ENCODE data around the gene CDKN1C.

CDKN1C gene

GRCh38 chr11:2874963-2875362 is 10.6 kb downstream of the CDKN1C start:
- TF ChIP-seq, protein P1, sequence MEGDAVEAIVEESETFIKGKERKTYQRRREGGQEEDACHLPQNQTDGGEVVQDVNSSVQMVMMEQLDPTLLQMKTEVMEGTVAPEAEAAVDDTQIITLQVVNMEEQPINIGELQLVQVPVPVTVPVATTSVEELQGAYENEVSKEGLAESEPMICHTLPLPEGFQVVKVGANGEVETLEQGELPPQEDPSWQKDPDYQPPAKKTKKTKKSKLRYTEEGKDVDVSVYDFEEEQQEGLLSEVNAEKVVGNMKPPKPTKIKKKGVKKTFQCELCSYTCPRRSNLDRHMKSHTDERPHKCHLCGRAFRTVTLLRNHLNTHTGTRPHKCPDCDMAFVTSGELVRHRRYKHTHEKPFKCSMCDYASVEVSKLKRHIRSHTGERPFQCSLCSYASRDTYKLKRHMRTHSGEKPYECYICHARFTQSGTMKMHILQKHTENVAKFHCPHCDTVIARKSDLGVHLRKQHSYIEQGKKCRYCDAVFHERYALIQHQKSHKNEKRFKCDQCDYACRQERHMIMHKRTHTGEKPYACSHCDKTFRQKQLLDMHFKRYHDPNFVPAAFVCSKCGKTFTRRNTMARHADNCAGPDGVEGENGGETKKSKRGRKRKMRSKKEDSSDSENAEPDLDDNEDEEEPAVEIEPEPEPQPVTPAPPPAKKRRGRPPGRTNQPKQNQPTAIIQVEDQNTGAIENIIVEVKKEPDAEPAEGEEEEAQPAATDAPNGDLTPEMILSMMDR (IDR thresholded peaks at IDR 0.05; ENCODE audit: unreplicated experiment in 3 of 3), result no peak
- H3K27ac Mint-ChIP-seq, result no peak overlapping the region
- H3K27me3 Mint-ChIP-seq (ENCODE audit: low read depth), result peaks cover 27% of the 10 kb centered on the region
- peaks cover 29% of the 10 kb centered on the region for H3K36me3 Mint-ChIP-seq (ENCODE audit: low read depth)
- peaks cover 18% of the 10 kb centered on the region for H3K9me3 Mint-ChIP-seq
- no peak overlapping the region for H3K4me3 Mint-ChIP-seq
- peaks cover 12% of the 10 kb centered on the region for H3K4me1 Mint-ChIP-seq

GRCh38 chr11:2870969-2871680 is 14.4 kb downstream of the CDKN1C start:
- Mint-ChIP-seq H3K27ac (peak overlapping the region; percentile 6 to 50 (median 20)), H3K36me3 (ENCODE audit: low read depth) (peaks cover 12% of the 10 kb centered on the region), H3K9me3 (peaks cover 18% of the 10 kb centered on the region), H3K4me1 (peaks cover 33% of the 10 kb centered on the region), H3K27me3 (ENCODE audit: low read depth) (peaks cover 54% of the 10 kb centered on the region), H3K4me3 (peak overlapping the region; percentile 36 to 59 (median 52))
- TF ChIP-seq, protein P1 (IDR thresholded peaks at IDR 0.05; ENCODE audit: unreplicated experiment in 3 of 3), result no peak

DNA sequence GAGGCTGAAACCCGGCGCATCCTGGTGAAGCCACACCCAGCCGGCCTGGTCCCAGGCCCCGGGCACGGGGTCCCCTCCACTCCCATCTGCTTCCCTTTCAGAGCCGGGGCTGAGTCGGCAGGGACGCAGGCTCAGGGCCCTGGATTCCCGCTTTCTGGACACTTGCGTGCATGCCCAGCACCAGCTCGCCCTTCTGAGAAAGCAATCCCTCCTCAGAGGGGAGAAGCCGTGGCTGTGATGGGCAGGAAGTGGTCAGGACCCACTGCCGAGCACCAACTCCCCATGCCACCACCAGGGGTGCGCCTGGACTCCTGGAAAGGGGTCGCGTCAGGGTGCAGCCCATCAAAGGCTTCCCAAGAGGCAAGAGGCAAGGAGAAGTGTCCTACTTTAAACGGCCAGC is 15.1 kb downstream of the CDKN1C start:
- Mint-ChIP-seq H3K27ac (no peak overlapping the region), H3K4me3 (peak overlapping the region in 1 of 3 experiments; percentile 43), H3K4me1 (peaks cover 33% of the 10 kb centered on the region), H3K27me3 (ENCODE audit: low read depth) (peaks cover 54% of the 10 kb centered on the region), H3K36me3 (ENCODE audit: low read depth) (peaks cover 6% of the 10 kb centered on the region), H3K9me3 (peaks cover 12% of the 10 kb centered on the region)
- TF ChIP-seq, protein P1 (IDR thresholded peaks at IDR 0.05; ENCODE audit: unreplicated experiment in 3 of 3), result no peak

- no peak overlapping the region for H3K27ac Mint-ChIP-seq
- H3K27me3 Mint-ChIP-seq (ENCODE audit: low read depth), result peaks cover 59% of the 10 kb centered on the region
- H3K36me3 Mint-ChIP-seq (ENCODE audit: low read depth), result peaks cover 5% of the 10 kb centered on the region
Measured at GRCh38 chr11:2869561-2870427, 15.8 kb downstream of the CDKN1C start.

GRCh38 chr11:2869134-2869526 is 16.4 kb downstream of the CDKN1C start:
- Mint-ChIP-seq H3K27ac (peak overlapping the region; percentile 47 to 82 (median 52)), H3K27me3 (ENCODE audit: low read depth) (peaks cover 65% of the 10 kb centered on the region), H3K4me3 (peak overlapping the region; percentile 48 to 76 (median 72)), H3K36me3 (ENCODE audit: low read depth) (no peaks in the 10 kb centered on the region), H3K4me1 (peaks cover 40% of the 10 kb centered on the region), H3K9me3 (peaks cover 3% of the 10 kb centered on the region)
- TF ChIP-seq, protein P1 (IDR thresholded peaks at IDR 0.05; ENCODE audit: unreplicated experiment in 3 of 3), result no peak

More at GRCh38 chr11:2869561-2870427, 15.8 kb downstream of the CDKN1C start:
- Mint-ChIP-seq H3K4me1 (peaks cover 37% of the 10 kb centered on the region), H3K9me3 (peaks cover 8% of the 10 kb centered on the region), H3K4me3 (no peak overlapping the region)
- TF ChIP-seq, protein P1 (IDR thresholded peaks at IDR 0.05; ENCODE audit: unreplicated experiment in 3 of 3), result no peak

All from nephron (organoid).